PC-3 (cell line): ENCODE results near the gene ERV3-1. TPM values are rescaled to one million over a fixed set of nuclear protein-coding genes. Genes with fewer than 3 reads are reported as not detected.
"Not testable (repeated sequence)": the region's sequence is repeated elsewhere in the genome, so short reads cannot be mapped to it uniquely, and the experiment has no call there.

ENCODE experiments used
- ATAC-seq: fragments of 200-7000 bp; cut with Tn5 transposase; 2 replicates; pipeline ENCODE4 v1.9.1; 2020; ENCODE audit warnings: mild to moderate bottlenecking, moderate library complexity
- BruUV-seq: library from RNA; stranded (reverse); fragments of 400-500 nt; replicated peaks from 2 replicates; lab custom pipeline; 2021; lab: Mats Ljungman, UMichigan
- CTCF ChIA-PET: fragments of 300-600 bp; sonication (Branson Sonifier 250); formaldehyde crosslinking; loops from one replicate; lab custom pipeline; 2022; ENCODE audit warnings: antibody characterized with exemption; lab: Charles Lee
- POLR2A ChIA-PET: fragments of 300-600 bp; sonication (Branson Sonifier 250); formaldehyde crosslinking; loops from one replicate; lab custom pipeline; 2022; ENCODE audit warnings: antibody characterized with exemption; ENCODE audit not compliant: unreplicated experiment; lab: Charles Lee
- DNase-seq: peaks from one replicate; pipeline ENCODE4 v3.0.0-alpha.2; 2015
- H2AFZ ChIP-seq: fragments of 300-600 bp; sonication (generic); 2 replicates; pipeline ENCODE4 v1.6.0; 2016; ENCODE audit warnings: antibody characterized with exemption, low read length
- H3F3A ChIP-seq: fragments of 300-600 bp; sonication (generic); one replicate; pipeline ENCODE4 v1.6.0; 2017; ENCODE audit warnings: antibody characterized with exemption, low read length, control low read depth, mild to moderate bottlenecking; ENCODE audit not compliant: unreplicated experiment
- H3K27ac ChIP-seq: fragments of 300-600 bp; sonication (generic); 2 replicates; pipeline ENCODE4 v1.5.1; 2016; ENCODE audit warnings: mild to moderate bottlenecking, low read length
- H3K27me3 ChIP-seq: fragments of 300-600 bp; sonication (generic); 2 replicates; pipeline ENCODE4 v1.6.1; 2016; ENCODE audit warnings: low read length, mixed read lengths
- H3K36me3 ChIP-seq: fragments of 300-600 bp; sonication (generic); 2 replicates; pipeline ENCODE4 v1.6.1; 2016; ENCODE audit warnings: low read depth, mixed run types, low read length, mixed read lengths
- H3K4me1 ChIP-seq: fragments of 300-600 bp; sonication (generic); 2 replicates; pipeline ENCODE4 v1.5.1; 2016; ENCODE audit warnings: low read length; ENCODE audit not compliant: insufficient read depth
- H3K4me2 ChIP-seq: fragments of 300-600 bp; sonication (generic); 2 replicates; pipeline ENCODE4 v1.6.0; 2016; ENCODE audit warnings: low read length
- H3K4me3 ChIP-seq: fragments of 300-600 bp; sonication (generic); 2 replicates; pipeline ENCODE4 v1.5.1; 2016; ENCODE audit warnings: mild to moderate bottlenecking, low read length, mixed read lengths
- H3K79me2 ChIP-seq: fragments of 300-600 bp; sonication (generic); 2 replicates; pipeline ENCODE4 v1.6.1; 2017; ENCODE audit warnings: low read length, mixed read lengths
- H3K9ac ChIP-seq: fragments of 300-600 bp; sonication (generic); 2 replicates; pipeline ENCODE4 v1.6.0; 2016; ENCODE audit warnings: mild to moderate bottlenecking, low read length
- H3K9me2 ChIP-seq: fragments of 300-600 bp; sonication (generic); replicated peaks from 2 replicates; pipeline ENCODE4 v1.6.1; 2016; ENCODE audit warnings: mixed run types, low read length, mixed read lengths
- H3K9me3 ChIP-seq: fragments of 300-600 bp; sonication (generic); 2 replicates; pipeline ENCODE4 v1.6.1; 2016; ENCODE audit warnings: low read length, mixed read lengths
- H4K20me1 ChIP-seq: fragments of 300-600 bp; sonication (generic); 2 replicates; pipeline ENCODE4 v1.6.1; 2016; ENCODE audit warnings: low read length, mixed read lengths
- intact Hi-C: fragments of 100-400 bp; cut with micrococcal nuclease; formaldehyde crosslinking; loops from 2 replicates; pipeline ENCODE4 v1.9.0; 2023
- total RNA-seq: library from RNA; depleted of rRNA; stranded (reverse); fragments of >200 nt; gene quantifications from 2 replicates; pipeline ENCODE4 v1.2.3, GENCODE V29; 2014

Gene ERV3-1
- total RNA-seq, 1 experiment from 2014 or later, result 8.6 TPM

DNA sequence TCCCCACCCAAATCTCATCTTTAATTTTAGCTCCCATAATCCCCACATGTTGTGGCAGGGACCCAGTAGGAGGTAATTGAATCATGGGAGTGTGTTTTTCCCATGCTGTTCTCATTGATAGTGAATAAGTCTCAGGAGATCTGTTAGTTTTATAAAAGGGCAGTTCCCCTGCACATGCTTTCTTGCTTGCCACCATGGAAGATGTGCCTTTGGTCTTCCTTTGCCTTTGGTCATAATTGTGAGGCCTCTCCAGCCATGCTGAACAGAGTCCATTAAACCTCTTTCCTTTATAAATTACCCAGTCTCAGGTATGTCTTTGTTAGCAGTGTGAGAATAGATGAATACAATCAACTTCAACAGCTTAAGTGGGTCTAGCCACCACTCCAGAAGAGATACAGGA, 18.5 kb upstream of the ERV3-1 start:
- H3K4me1 ChIP-seq, H3F3A ChIP-seq, DNase-seq, H3K9me3 ChIP-seq, H3K9me2 ChIP-seq, H2AFZ ChIP-seq, POLR2A ChIA-PET, H3K9ac ChIP-seq, H3K4me2 ChIP-seq, H3K4me3 ChIP-seq, H3K36me3 ChIP-seq, H4K20me1 ChIP-seq, BruUV-seq, H3K79me2 ChIP-seq, H3K27me3 ChIP-seq, intact Hi-C loops, ATAC-seq, H3K27ac ChIP-seq, CTCF ChIA-PET: not testable (repeated sequence)

DNA sequence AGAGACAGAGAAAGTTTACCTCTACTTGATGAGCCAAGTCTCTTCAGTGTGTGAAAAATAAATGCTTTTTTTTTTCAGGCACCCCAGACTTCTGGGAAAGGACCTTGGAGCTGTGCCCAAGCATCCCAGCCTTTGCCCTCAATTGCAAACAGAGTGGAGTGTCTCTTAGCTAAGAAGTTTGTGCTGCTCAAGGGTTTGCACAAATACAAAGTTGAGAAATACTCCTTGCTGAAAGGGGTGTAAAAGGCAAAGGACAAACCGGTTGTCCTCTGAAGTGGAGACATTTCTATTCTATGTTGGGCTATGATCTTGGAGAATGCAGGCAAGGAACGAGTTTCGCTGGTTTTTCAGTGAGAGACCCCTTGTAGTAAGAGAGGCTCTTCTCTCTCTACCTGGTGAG, 14.5 kb upstream of the ERV3-1 start:
- ATAC-seq, H3K4me1 ChIP-seq, DNase-seq, H3K36me3 ChIP-seq, H3K79me2 ChIP-seq, intact Hi-C loops, H3K4me3 ChIP-seq, H4K20me1 ChIP-seq, H3K4me2 ChIP-seq, H3F3A ChIP-seq, H3K27ac ChIP-seq, H2AFZ ChIP-seq, POLR2A ChIA-PET, H3K9me3 ChIP-seq, BruUV-seq, CTCF ChIA-PET, H3K9me2 ChIP-seq, H3K9ac ChIP-seq, H3K27me3 ChIP-seq: not testable (repeated sequence)

DNA sequence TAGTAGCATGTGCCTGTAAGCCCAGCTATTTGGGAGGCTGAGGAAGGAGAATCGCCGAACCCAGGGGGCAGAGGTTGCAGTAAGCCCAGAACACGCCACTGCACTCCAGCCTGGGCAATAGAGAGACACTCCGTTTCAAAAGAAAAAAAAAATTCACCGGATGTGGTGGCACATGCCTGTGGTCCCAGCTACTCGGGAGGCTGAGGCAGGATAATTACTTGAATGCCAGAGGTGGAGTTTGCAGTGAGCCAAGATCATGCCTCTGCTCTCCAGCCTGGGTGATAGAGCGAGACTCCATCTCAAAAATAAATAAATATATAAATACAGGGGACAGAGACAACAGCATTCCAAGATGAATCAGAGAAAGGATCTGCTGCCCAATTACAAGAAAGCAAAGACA, 3.4 kb upstream of the ERV3-1 start:
- H2AFZ ChIP-seq, H3K9me3 ChIP-seq, intact Hi-C loops, H3K4me1 ChIP-seq, H3K27ac ChIP-seq, ATAC-seq, POLR2A ChIA-PET, BruUV-seq, H3F3A ChIP-seq, H3K27me3 ChIP-seq, H3K9ac ChIP-seq, H3K4me2 ChIP-seq, H3K36me3 ChIP-seq, H4K20me1 ChIP-seq, H3K9me2 ChIP-seq, H3K4me3 ChIP-seq, CTCF ChIA-PET, DNase-seq: not testable (repeated sequence)
- peaks cover 16% of the 10 kb centered on the region for H3K79me2 ChIP-seq

DNA sequence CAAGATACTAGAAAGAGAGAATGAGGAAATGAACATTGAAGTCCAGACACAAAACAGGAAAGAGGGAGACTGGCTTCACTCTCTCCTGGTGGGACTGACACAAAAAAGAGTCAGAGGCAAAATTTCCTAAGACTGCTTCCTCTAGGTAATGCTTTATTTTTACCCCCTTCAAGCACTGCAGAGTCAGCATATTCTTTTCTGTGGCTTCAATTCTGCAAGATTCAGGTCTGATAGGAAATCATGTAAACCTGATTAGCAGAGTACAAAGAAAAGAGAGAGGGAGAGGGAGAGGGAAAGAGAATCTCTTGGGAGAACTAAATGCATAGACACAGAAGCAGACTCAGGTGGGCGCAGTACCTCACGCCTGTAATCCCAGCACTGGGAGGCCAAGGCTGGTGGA, 2.9 kb upstream of the ERV3-1 start:
- peaks cover 21% of the 10 kb centered on the region for H3K79me2 ChIP-seq
- H3K9ac ChIP-seq, POLR2A ChIA-PET, DNase-seq, H3K4me2 ChIP-seq, BruUV-seq, H2AFZ ChIP-seq, H3K9me2 ChIP-seq, H3K4me1 ChIP-seq, H4K20me1 ChIP-seq, H3K27ac ChIP-seq, H3F3A ChIP-seq, H3K36me3 ChIP-seq, intact Hi-C loops, H3K4me3 ChIP-seq, H3K9me3 ChIP-seq, ATAC-seq, H3K27me3 ChIP-seq, CTCF ChIA-PET: not testable (repeated sequence)

DNA sequence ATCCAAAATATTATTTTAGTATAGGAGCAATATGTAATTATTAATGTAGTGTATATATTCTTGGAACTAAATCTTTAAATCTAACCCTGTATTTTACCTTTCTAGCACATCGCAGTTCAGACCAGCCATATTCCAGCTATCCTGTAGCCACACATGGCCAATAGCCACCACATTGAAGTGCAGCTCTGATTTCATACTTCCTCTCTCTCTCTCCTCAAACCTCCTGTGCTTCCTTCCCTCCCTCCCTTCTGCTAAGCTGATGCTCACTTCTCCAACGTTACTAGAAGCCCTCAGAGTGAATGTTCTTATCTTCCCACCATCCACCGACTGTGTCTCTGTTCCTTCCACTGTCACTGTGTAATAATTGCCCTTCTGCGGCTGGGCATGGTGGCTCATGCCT, 549 bp upstream of the ERV3-1 start:
- POLR2A ChIA-PET, result interaction anchor here (0.5 to 1.0 kb wide), 3 partner anchors 31 to 1047 kb away, joined by 3 to 10 read pairs (median 5); no protein-coding TSS in a partner anchor
- H3K9me2 ChIP-seq, H3K27ac ChIP-seq, ATAC-seq, DNase-seq, H4K20me1 ChIP-seq, H3K9me3 ChIP-seq, H3F3A ChIP-seq, H3K27me3 ChIP-seq, CTCF ChIA-PET, H3K4me1 ChIP-seq, BruUV-seq: not testable (repeated sequence)
- H3K4me2 ChIP-seq, result peak overlapping the region; percentile 81
- peaks cover 44% of the 10 kb centered on the region for H3K79me2 ChIP-seq
- H3K9ac ChIP-seq, result peak overlapping the region; percentile 88; the same call in 1 of the 2 replicates
- H2AFZ ChIP-seq, result peak overlapping the region; percentile 94
- peaks cover 24% of the 10 kb centered on the region for H3K36me3 ChIP-seq
- peak overlapping the region; percentile 95; the same call in 1 of the 2 replicates for H3K4me3 ChIP-seq
- intact Hi-C loops, result loop anchor here (2.0 kb wide), 1 partner anchor 32 kb away; no protein-coding TSS in a partner anchor
